HUDEP-2 (cell line): Measurements from ENCODE around the gene LRSAM1.

Experiments used
- DNase-seq, 76 experiments: peaks; one replicate each; lab custom pipeline; 2025; ENCODE audit not compliant: unreplicated experiment in 76 of 76; lab: John Stamatoyannopoulos, UW

The LRSAM1 gene

GRCh38 chr9:127494304-127494702, 43.0 kb downstream of the LRSAM1 start:
- DNase-seq: no peak

- peak in 8 of 76 experiments; percentile 6 to 50 (median 10) for DNase-seq
Observed at GRCh38 chr9:127495884-127496555, 44.7 kb downstream of the LRSAM1 start.

- no peak for DNase-seq
Observed at GRCh38 chr9:127496974-127497373, 45.7 kb downstream of the LRSAM1 start.

GRCh38 chr9:127497656-127498290, 46.5 kb downstream of the LRSAM1 start:
- DNase-seq: no peak

- DNase-seq: no peak
Observed at GRCh38 chr9:127498298-127498697, 47.0 kb downstream of the LRSAM1 start.

- no peak for DNase-seq
Observed at GRCh38 chr9:127500399-127500798, 49.1 kb downstream of the LRSAM1 start.

GRCh38 chr9:127500862-127501261, 49.6 kb downstream of the LRSAM1 start:
- DNase-seq: no peak

GRCh38 chr9:127501821-127502343, 50.6 kb downstream of the LRSAM1 start:
- no peak for DNase-seq

- DNase-seq: no peak
Observed at GRCh38 chr9:127502706-127503378, 51.5 kb downstream of the LRSAM1 start.

GRCh38 chr9:127503379-127503921, 52.1 kb downstream of the LRSAM1 start:
- no peak for DNase-seq

GRCh38 chr9:127503947-127504886, 52.9 kb downstream of the LRSAM1 start:
- peak in 70 of 76 experiments; percentile 4 to 79 (median 61) for DNase-seq

- no peak for DNase-seq
Observed at GRCh38 chr9:127504887-127505251, 53.6 kb downstream of the LRSAM1 start.

GRCh38 chr9:127505396-127506116, 54.2 kb downstream of the LRSAM1 start:
- DNase-seq: peak in 37 of 76 experiments; percentile 5 to 49 (median 29)

GRCh38 chr9:127506117-127506813, 55.0 kb downstream of the LRSAM1 start:
- no peak for DNase-seq

GRCh38 chr9:127506814-127507750, 55.8 kb downstream of the LRSAM1 start:
- DNase-seq: peak in 9 of 76 experiments; percentile 6 to 62 (median 16)

- no peak for DNase-seq
Observed at GRCh38 chr9:127507751-127508648, 56.7 kb downstream of the LRSAM1 start.

GRCh38 chr9:127508901-127509260, 57.6 kb downstream of the LRSAM1 start:
- no peak for DNase-seq
